Kidney (tissue), 14 donors: ENCODE measurements around the gene NCOA1. TPM values are rescaled to one million over a fixed set of nuclear protein-coding genes. Genes with fewer than 3 reads are reported as not detected.

ENCODE experiments used
- DNase-seq, 5 donors: peaks; one replicate each; pipeline ENCODE4 v3.0.0-alpha.2; 2013 to 2020
- FAIRE-seq: peaks from 2 replicates; lab custom pipeline; 2012; peaks lifted over from hg19 to GRCh38; lab: Jason Lieb, UNC
- H3K27ac ChIP-seq, 2 donors: one replicate each; pipeline ENCODE4 v1.7.0; 2013; ENCODE audit warnings: low read depth in 2 of 2, low read length in 2 of 2, inconsistent platforms in 1 of 2
- H3K27me3 ChIP-seq: one replicate; pipeline ENCODE4 v1.7.1; 2013; ENCODE audit warnings: low read length, inconsistent platforms; ENCODE audit not compliant: control insufficient read depth, insufficient read depth
- H3K36me3 ChIP-seq, 3 donors: one replicate each; pipeline versions ENCODE4 v1.7.0 to v1.7.1; 2013; ENCODE audit warnings: low read length in 3 of 3, control low read depth in 1 of 3, inconsistent platforms in 1 of 3; ENCODE audit not compliant: insufficient read depth in 3 of 3, control insufficient read depth in 2 of 3
- H3K4me1 ChIP-seq, 3 donors: one replicate each; pipeline versions ENCODE4 v1.7.0 to v1.7.1; 2013; ENCODE audit warnings: low read length in 3 of 3, inconsistent platforms in 1 of 3, low read depth in 1 of 3; ENCODE audit not compliant: control insufficient read depth in 2 of 3, insufficient read depth in 2 of 3
- H3K4me3 ChIP-seq, 3 donors: one replicate each; pipeline versions ENCODE4 v1.7.0 to v1.8.1; 2013; ENCODE audit warnings: low read length in 3 of 3, control low read depth in 1 of 3, inconsistent platforms in 1 of 3
- H3K9ac ChIP-seq, 3 donors: one replicate each; pipeline versions ENCODE4 v1.7.0 to v1.7.1; 2013; ENCODE audit warnings: low read length in 3 of 3, control low read depth in 1 of 3, inconsistent platforms in 1 of 3
- H3K9me3 ChIP-seq, 3 donors: one replicate each; pipeline versions ENCODE4 v1.7.0 to v1.7.1; 2013; ENCODE audit warnings: low read length in 3 of 3, control low read depth in 1 of 3, inconsistent platforms in 1 of 3; ENCODE audit not compliant: control insufficient read depth in 2 of 3, insufficient read depth in 1 of 3
- CTCF ChIP-seq: IDR thresholded peaks from 3 replicates; pipeline ENCODE4 v1.5.1; 2012; ENCODE audit warnings: mild to moderate bottlenecking, moderate library complexity, borderline replicate concordance; ENCODE audit not compliant: insufficient read depth; ENCODE audit errors: extremely low read depth
- intact Hi-C: fragments of 100-400 bp; cut with DNase I; formaldehyde crosslinking; loops from one replicate; pipeline ENCODE4 v1.11.1; 2022
- polyA plus RNA-seq: library from polyadenylated mRNA; stranded (reverse); fragments of 350-450 nt; fragmentation: Illumina TruSeq; extraction: RNeasy Lipid Tissue Mini Kit (QIAGEN cat#74804); gene quantifications from one replicate; pipeline ENCODE4 v1.2.3, GENCODE V29; 2014; ENCODE audit warnings: low read depth, low replicate concordance; ENCODE audit not compliant: insufficient read depth
- total RNA-seq: library from RNA; stranded (reverse); fragmentation: NEBNext Ultra II Directional; extraction: Animal tissue kit (Norgen Biotek cat#: 25700); gene quantifications from one replicate; pipeline ENCODE4 v1.2.1, GENCODE V29; 2021
- donor health status: control.
- donor health status: control.
- donor health status: control.
- donor health status: control.
- donor health status: control.
- donor health status: DM: yes; HTN: yes; CAD: no.
- donor health status: Normal renal cell carcinoma (clear cell type).

The NCOA1 gene
- total and polyA plus RNA-seq, 2 donors from 2014 or later = 11.6 to 41.5 TPM

- H3K4me1 ChIP-seq = no peaks in the 10 kb centered on the region
- H3K27ac ChIP-seq = no peak overlapping the region
- FAIRE-seq (no peak), DNase-seq (no peak)
- H3K4me3 ChIP-seq = no peak overlapping the region
- intact Hi-C loops = no loop called here
- peaks cover 4 to 10% (median 9%) of the 10 kb centered on the region in 3 donors for H3K36me3 ChIP-seq
- no peak for TF ChIP-seq CTCF
- H3K9me3 ChIP-seq = no peaks in the 10 kb centered on the region
- no peak overlapping the region for H3K9ac ChIP-seq
- no peaks in the 10 kb centered on the region for H3K27me3 ChIP-seq
Measured at GRCh38 chr2:24708537-24709152, 217.6 kb downstream of the NCOA1 start.

GRCh38 chr2:24710806-24711205 lies 219.8 kb downstream of the NCOA1 start:
- no peak for DNase-seq
- no peak for TF ChIP-seq CTCF
- Histone ChIP-seq H3K27me3 (no peaks in the 10 kb centered on the region), H3K9me3 (no peaks in the 10 kb centered on the region), H3K27ac (no peak overlapping the region), H3K4me3 (no peak overlapping the region), H3K9ac (no peak overlapping the region), H3K4me1 (no peaks in the 10 kb centered on the region), H3K36me3 (peaks cover 4 to 12% (median 9%) of the 10 kb centered on the region in 3 donors)
- no peak for FAIRE-seq
- intact Hi-C loops = no loop called here

- intact Hi-C loops = no loop called here
- Histone ChIP-seq H3K9ac (no peak overlapping the region), H3K36me3 (peaks cover 4 to 9% (median 7%) of the 10 kb centered on the region in 3 donors), H3K27ac (no peak overlapping the region), H3K4me3 (no peak overlapping the region), H3K4me1 (no peaks in the 10 kb centered on the region), H3K27me3 (no peaks in the 10 kb centered on the region), H3K9me3 (no peaks in the 10 kb centered on the region)
- FAIRE-seq (no peak), DNase-seq (peak in 2 of 5 donors; percentile 31 to 63)
- TF ChIP-seq CTCF = no peak
Measured at GRCh38 chr2:24711865-24712264, 220.8 kb downstream of the NCOA1 start.
